ENCODE measurements around the gene ABCC9.

Gene ABCC9

GRCh38 chr12:21865846-21866245 is 75.4 kb downstream of the ABCC9 start:
- DNase-seq, result no peak

GRCh38 chr12:21860534-21860933 is 80.7 kb downstream of the ABCC9 start:
- DNase-seq, result no peak

DNA sequence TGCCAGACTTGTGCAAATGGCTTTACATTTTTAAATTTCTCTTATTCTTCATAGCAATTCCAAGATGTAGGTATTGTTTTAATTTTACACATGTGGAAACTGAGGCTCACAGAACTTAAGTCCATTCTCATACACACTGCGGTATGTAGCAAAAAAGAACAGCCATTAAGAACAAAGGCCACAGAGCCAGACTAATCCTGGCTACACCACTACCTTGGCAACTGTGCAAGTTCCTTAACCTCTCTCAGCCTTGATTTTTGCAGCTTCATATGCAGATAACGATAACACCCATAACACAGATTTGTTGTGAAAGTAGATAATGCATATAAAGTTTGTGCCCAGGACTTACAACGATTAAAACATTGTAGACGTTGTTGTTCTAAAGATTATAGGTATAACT is 81.1 kb downstream of the ABCC9 start:
- no peak for DNase-seq

- DNase-seq, result no peak
Observed at GRCh38 chr12:21852251-21852650, 89.0 kb downstream of the ABCC9 start.

DNA sequence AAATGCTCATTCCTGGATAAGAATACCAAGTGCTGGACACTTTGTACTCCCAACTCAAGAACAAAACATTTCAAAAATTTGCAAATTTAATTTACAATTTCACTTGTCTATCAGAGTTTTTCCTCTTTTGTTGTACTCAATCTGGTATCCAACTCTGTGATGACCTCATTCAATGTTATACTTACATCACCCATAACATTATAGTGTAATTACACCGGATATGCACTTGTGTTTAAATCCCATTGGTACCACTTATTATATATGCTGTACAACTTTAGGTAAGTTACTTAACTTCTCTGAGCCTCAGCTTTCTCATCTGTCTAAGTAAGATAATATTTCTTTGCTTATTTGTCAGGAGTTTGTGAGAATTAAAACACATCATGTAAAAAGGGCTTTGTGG is 90.1 kb downstream of the ABCC9 start:
- no peak for DNase-seq

- no peak for DNase-seq
Observed at GRCh38 chr12:21850419-21850818, 90.8 kb downstream of the ABCC9 start.

DNA sequence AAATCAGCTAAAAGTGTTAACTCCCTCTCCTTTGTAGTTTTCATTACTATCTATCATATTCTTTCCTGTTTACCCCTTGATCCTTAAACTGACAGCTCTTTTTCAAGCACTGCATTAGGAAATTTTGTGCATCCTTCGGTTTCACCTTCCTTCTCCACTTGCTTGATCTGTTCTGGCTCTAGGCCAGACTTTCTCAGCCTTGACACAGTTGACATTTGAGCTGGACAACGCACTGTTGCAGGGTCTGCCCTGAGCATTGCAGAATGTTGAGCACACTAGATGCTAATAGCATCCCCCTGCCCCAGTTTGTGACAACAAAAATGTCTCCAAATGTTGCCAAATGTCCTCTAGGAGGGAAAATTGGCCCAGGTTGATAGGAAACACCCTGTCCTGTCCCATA is 91.3 kb downstream of the ABCC9 start:
- no peak for DNase-seq

DNA sequence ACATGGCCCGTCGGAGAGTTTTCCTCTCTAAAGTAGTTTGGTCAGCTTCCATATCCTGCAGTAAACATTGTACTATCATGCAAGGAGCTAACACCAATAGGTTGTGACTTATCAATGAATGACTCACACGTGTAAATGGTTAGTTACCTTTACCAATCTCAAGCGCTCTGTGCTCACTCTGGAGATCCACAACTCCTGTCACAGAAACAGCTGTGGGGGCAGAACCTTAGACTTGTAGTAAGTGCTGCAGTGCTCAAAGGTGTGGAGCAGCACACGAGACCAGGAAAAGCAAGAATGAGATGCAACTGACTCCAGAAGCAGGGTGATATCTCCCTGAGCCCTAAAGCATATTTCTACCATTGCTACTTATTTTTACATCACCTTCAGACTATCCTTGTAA is 93.0 kb downstream of the ABCC9 start:
- no peak for DNase-seq

DNA sequence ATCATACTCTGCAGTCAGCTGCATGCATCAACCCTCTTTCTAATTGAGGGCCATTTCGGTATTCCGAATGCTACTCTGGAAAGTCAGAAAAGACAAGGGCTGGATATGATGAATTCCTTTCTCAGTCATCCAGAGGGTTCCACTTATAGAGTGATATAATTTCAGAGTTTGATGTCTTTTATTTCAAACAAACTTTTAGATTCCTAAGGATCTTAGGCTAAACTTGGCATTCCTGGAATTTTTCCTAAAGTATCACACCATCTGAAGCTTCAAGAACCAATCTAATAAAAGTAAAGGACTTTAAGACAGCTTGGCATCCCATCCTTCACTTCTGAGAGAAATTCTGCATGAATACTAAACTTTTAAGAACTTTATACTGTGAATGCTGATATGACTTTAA is 97.4 kb downstream of the ABCC9 start:
- DNase-seq, result no peak

DNA sequence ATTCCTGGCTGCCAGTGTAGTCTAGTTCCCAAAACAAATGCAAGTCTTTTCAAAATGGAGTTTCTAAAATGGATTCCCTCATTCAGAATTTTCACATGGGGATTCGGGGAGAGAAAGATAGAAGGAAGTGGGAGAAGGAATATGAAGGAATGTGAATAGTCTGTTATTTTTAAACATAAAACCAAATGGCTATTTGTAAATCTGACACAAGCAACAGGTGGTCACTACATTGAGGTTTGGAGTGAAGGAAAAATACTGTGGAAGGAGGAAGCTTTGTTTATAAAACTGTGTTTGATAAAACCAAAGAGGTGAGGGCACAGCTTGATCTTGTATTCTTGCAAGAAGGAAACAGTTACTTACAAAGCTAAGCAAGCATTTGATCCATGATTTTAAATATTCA is 101.5 kb downstream of the ABCC9 start:
- DNase-seq, result no peak

DNA sequence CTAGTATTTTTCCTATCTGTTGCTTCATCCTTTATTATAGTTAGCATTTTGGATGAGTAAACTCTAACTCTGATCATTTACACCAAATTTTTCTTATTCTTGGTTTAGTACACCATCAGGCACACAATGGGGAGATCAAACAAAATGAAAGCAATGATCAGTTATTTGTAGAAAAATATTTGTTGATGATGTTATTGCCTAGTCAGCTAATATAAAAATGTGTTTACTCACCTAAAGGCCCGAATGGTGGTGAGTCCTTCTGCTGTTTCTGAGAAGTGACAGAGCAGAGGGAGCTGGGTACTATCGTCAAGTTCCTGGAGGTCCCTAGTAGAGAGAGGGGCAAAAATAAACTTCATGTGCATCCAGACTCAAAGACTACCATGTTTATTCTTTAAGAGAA is 103.4 kb downstream of the ABCC9 start:
- no peak for DNase-seq

DNA sequence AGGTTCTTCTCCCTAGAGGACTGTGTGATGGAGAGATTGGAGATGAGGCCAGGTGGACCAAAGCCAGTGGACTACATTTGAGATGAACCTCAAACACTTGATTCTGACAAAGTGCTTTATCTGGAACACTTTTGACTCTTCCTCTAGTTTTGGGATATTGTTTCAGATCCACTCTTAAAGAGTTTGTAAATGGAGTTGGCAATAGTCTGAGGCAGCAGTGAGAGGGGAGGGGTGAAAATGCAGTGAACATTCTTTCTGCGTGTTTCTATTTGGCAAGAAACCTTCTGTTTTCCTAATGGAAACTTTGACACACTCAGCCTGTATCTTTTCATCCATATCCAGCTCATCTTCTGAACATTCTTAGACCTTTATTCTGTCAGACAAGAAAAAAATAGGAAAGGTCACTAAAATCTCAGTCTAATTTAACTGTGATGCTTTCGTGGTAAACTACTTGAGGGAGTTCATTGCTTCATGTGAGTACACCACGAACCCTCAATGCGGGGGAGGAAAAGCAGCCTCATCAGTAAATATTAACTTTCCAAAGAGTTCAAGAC is 109.4 kb downstream of the ABCC9 start:
- DNase-seq, result no peak

- DNase-seq, result no peak
Observed at GRCh38 chr12:21828779-21829178, 112.4 kb downstream of the ABCC9 start.

DNA sequence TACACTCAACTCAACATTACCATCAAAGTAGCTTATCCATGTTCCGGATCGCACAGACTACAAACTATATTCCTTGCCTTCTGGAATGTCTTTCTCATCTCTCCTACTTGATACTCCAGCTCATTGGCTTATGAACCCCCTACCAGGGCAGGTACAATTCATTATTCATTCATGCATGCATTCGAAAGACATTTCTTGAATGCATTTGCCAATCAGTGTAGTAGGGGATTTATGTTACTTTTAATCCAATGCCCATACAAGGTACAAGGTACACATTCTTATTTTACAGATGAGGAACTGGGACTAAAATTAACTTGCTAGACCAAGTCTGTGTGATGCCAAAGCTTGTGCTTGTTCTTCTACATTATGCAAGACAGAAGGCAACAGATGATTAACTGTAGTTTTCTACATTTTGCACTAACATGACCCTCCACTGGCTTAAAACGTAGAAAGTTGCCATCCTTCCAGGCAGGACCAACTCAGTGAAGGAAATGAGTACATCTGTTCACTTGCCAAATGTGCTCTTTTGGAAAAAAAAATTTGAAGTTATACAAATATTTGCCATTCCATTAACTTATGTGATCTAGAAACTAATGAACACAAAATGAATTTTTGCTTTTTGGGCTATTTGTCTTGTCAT is 113.0 kb downstream of the ABCC9 start:
- no peak for DNase-seq

GRCh38 chr12:21827083-21827482 is 114.1 kb downstream of the ABCC9 start:
- no peak for DNase-seq

- no peak for DNase-seq
Observed at GRCh38 chr12:21826618-21826910, 114.7 kb downstream of the ABCC9 start.

DNA sequence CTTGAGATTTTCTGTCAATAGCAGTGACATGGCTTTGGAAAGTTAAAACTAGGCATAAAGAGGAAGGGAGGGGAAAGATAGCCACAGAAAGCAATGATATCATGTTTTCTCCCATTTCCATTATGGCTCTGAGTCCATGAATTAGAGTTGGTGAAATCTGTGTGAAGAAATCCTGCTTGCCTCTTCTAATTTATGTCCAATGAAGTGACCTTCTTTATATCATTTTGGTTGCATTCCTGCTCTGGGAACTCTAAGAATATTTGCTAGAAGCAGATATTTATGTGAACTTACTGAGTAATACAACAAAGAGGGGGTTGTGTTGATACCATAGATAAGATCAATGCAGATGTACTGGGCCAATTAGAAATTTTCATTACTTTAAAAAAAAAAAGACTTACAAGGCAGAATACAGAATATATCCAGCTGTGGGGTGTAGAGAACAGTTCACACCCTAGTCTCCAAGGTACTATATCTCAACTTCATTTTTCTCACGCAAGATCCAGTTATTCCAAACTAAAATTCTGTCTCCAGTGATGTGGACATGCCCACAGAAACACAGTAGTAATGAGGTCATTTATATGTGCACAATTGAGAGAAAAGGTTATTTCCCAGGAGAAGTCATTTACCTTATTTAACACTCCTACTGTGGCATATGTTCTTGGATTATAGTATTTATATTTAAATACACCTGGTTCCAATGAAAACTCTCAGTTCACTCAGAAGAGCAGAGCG is 115.2 kb downstream of the ABCC9 start:
- no peak for DNase-seq

GRCh38 chr12:21823581-21823980 is 117.6 kb downstream of the ABCC9 start:
- DNase-seq, result no peak

GRCh38 chr12:21819678-21820077 is 121.5 kb downstream of the ABCC9 start:
- no peak for DNase-seq

DNA sequence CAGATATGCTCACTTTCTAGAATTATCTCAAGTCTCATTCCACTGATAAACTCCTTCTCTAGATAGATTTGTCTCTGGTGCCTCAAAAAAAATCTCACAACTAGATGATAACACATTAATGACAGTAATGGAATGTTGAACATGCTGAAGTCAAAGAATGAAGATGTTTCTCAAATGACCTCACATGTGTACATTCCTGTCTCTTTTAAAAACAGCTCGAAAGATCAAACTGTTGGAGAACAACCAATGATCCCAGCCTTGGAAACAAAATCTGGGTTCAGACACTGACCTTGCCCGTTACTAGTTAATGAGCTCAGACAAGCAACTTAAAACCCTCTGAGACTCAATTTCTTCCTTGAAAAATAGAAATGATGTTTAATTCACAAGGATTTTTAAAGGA is 122.0 kb downstream of the ABCC9 start:
- DNase-seq, result no peak

- no peak for DNase-seq
Observed at GRCh38 chr12:21818627-21819026, 122.6 kb downstream of the ABCC9 start.

DNA sequence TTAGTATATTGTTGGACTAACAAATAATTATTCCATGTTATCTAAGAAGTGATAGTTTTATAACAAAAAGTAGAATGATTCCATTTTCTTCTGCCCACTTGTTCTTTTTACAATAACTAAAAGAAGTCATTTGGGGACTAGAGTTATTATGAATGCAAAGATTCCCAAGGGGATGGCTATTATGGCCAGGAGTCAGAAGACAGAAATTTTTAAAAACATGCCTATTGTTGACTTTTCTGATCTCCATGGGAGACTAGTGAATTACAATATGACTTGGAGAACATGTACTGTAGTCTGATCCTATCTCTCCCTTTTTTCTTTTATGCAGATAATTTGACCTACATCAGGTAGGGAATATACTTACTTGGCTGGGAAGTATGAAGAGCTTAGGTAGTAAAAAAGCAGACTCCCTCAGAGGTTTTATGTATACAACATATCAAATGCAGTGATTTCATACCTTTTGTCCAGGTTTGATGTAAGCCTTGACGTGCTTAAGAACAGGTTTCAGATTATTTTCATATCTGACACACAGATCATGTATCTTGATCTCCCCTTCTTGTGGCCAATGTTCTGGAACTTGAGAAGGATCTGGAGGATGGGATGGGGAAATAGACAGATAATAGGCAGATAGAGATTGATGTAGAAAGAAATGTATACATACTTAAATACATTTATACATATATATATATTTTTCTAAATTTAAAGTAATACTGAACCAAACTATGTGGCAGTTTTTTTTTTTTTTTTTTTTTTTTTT is 125.7 kb downstream of the ABCC9 start:
- DNase-seq, result no peak

DNA sequence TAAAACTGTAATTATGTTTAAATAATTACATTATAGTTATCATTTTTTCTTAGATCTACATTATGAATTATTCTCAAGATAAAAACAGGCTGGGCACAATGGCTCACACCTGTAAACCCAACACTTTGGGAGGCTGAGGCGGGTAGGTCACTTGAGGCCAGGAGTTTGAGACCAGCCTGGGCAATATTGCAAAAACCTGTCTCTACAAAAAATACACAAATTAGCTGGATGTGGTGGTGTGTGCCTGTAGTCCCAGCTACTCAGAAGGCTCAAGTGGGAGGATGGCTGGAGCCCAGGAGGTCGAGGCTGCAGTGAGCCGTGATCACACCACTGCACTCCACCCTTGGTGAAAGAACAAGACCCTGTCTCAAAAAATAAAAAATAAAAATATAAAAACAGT is 126.4 kb downstream of the ABCC9 start:
- no peak for DNase-seq

DNA sequence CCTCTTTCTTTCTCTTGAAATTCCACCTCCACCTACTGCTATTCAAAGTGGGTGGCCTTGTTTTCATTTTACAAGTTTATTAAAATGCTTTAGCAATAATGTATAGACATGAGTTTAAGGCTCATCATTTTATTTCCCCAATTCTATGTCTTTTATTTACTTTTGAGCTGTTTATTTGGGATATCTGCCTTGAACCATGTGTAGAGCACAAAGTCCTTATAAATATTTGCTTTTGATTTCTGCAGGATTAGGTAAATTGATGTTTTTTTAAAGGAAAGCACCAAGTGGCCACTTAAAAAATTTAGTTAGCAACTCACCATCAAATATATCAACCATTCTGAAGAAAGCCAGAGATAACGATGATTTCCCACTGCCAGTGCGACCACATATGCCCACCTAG is 126.9 kb downstream of the ABCC9 start:
- no peak for DNase-seq
